ENCODE data around the gene SERPINA6.
"Not testable (repeated sequence)": the region's sequence is repeated elsewhere in the genome, so short reads cannot be mapped to it uniquely, and the experiment has no call there.

The SERPINA6 gene

DNA sequence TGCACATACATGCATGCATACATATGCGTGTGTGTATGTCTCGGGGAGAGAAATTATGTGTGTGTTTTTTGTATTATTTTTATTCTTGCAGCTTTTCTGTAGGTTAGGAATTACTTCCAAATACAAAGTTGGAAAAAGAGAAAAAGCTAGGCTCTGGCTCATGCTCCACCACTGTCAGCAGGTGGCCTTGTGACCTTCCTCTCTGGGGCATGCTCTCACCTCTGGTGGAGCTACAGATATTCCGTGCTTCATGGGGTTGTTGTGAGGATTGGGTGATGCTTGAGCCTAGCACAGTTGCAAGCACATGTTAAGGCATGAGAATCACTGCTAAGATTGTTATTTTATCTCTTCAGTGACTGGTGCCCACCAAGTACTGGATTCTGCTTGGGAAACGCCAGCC lies 6.7 kb upstream of the SERPINA6 start:
- in situ Hi-C loops (cut with HindIII; ENCODE audit: low sequenced_read_pairs), result no loop called here

DNA sequence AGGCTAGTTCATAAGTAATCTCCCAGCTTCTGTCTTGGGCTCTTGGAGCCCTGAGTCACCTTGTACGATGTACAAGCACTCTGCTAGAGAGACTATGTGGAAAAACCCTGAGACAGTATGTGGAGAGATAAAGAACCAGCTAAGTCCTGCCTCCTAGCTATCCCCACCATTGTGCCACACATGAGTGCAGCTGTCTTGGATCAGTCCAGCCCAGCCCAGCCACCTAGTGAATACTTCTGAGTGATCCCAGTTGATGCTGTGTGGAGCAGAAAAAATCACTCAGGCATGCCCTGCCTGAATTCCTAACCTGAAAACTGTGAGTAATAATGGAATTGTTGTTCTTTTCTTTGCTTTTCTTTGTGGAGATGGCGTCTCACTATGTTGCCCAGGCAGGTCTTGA lies 5.1 kb upstream of the SERPINA6 start:
- in situ Hi-C loops (cut with HindIII; ENCODE audit: low sequenced_read_pairs), result no loop called here

DNA sequence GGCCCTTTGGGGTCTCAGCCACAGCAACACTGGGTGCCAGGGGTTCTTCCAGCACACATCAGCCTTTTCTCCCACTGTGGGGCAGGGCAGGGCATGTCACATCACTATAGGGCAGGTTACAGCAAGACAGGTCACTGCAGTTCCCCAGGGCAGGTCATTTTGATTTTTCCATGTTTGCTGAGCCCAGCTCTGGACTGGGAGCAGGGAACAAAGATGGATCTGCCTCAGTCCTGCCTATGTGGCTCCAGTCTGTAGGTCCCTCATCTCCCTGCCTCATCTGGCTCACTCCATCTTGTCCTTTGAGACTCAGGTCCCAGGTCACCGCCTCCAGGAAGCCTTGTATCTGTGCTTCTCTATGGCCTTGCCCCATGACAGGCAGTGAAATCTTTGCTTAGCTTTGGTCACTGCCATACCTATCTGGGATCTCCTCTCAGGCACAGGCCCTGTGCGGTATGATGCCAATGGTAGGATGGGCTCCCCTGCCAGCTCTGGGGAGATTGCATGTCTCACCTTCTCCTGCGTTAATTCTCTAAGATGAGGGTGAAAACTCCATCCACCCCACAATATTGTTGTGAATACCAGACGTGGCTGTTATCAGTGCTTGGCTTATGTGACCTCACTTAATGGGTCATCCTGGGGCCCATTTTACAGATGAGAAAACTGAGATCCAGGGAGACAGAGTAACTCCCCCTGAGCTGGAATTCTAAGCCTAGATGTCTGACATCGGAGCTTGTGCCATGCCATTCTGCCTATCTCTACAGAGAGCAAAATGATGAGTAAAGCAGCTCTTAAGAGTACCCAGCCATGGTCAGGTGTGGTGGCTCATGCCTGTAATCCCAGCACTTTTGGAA lies 1.5 kb downstream of the SERPINA6 start:
- in situ Hi-C loops (cut with HindIII; ENCODE audit: low sequenced_read_pairs), result no loop called here

DNA sequence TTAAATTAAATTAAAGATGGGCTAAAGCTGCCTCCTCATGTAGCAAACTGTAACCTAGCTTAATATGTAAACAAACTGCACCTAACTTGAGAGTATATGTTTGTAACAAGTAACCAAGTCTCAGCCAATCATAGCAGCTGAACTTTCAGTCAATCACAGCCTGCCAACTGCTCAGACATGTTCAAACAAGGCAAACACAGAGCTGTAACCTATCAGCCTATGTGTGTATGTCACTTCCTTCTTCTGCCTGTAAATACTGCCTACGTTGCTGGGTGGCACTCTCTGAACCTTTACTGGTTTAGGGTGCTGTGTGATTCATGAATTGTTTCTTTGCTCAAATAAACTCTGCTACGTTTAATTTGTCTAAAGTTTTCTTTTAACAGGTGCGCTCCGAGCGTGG lies 2.9 kb downstream of the SERPINA6 start:
- in situ Hi-C loops (cut with HindIII; ENCODE audit: low sequenced_read_pairs), result no loop called here

DNA sequence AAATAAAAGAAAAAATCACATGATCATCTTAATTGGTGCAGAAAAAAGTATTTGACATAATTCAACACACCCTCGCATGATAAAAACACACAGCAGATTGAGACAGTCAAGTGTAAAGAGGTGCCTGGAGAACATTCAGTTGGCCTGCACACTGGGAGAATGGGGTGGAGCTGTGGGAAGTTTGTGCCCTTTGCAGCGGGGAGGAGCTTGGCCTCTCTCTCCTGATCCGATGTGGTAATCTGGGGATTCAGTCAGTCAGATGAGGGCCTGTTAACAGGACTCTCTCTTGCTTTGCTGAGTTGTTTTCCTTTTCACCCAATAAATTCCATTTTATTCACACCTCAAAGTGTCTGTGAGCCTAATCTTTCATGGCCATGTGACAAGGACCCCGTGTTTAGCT lies 5.9 kb downstream of the SERPINA6 start:
- in situ Hi-C loops (cut with HindIII; ENCODE audit: low sequenced_read_pairs), result no loop called here

DNA sequence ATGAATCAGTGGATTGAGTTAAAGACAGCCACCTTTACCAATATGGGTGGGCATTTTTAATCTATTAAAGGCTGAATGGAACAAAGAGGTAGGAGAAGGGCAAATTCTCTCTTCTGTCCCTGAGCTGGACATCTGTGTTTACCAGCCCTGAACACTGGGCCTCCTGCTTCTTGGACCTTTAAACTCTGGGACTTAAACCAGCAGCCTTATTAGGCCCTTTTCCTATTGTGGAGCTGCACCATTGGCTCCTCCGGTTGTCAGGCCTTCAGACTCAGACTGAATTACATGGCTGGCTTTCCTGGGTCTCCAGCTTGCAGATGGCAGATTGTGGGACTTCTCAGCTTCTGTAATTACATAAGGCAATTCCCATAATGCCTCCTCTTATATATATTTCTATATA lies 6.4 kb downstream of the SERPINA6 start:
- in situ Hi-C loops (cut with HindIII; ENCODE audit: low sequenced_read_pairs), result no loop called here

DNA sequence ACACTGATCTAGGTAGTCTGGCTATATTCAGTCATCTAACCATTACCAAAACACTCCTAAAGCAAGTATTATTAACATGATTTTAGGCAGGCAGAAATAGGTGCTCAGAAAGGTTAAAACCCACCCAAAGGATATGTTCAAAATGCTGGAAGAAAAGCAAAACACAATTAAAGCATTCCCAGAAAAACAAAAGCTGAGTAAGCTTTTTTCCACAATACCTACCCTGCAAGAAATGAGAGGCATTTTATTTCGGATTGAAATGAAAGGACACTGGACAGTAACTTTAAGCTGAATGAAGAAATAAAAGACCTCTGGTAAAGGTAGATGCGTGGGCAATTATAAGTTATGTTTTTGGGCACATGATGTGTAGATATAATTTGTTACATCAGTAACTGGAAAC lies 8.2 kb downstream of the SERPINA6 start:
- in situ Hi-C loops (cut with HindIII; ENCODE audit: low sequenced_read_pairs), result no loop called here

DNA sequence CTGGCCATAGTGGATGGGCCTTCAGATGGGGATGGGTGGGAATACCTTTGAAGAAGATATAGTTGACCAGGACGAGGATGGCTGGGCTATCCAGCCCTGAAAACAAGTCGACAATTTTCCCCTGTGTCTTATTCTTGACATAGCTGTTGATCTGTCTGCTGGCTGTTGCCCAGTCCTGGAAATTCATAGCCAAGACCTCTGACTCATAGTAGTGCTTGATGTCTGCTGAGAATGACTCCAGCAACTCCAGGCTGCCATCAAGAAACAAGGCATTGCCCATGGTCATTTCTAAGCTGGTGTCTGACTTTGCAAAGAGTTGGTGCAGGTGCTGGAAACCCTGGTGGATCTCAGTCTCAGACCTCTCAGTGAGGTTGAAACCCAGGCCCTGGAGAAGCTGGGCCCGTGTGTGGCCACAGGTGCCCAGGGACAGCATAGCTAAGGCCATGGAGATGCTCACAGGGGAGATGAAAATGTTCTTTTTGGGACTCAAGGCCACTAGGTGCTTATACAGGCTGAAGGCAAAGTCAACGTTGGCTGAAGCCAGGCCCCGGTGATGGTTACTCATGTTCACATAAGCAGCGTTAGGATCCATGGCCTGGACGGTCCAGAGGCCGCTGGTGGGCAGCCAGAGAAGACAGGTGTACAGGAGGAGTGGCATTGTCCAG lies 9.0 kb downstream of the SERPINA6 start:
- in situ Hi-C loops (cut with HindIII; ENCODE audit: low sequenced_read_pairs), result no loop called here

DNA sequence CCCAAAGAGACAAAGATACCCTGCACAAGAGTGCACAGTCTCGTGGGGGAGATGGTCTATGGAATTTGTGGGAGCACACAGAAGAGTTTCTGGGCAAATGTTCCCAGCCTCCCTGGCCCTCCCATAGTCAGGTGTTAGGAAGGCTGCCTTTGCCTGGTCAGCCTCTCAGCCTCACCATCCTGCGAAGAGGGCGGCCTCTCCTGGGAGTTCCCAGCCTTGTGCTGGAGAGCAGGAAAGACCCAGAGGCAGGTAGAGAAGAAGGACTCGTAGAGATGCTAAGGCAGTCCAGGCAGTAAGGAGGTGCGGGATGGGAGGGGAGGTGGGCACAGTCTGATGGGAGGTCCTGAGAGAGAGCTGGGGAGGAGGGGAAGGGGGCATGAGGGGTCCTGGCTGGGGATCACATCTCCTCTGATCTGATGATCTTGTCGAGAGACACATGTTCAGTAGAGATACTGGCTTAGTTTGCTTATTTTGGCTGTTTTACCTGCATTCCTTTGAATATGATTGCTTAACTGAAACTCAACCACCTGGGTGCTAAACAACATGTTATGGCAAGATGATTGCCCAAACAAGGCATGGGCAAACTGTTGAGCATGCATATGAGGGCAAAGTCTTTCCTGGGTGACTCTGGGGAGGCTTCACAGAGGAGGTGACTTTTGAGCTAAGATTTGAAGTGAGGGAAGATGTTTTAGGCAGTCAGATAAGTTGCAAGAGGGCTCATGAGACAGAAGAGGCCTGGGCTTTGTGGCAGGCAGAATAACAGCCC lies 10.5 kb downstream of the SERPINA6 start:
- in situ Hi-C loops (cut with HindIII; ENCODE audit: low sequenced_read_pairs), result no loop called here

DNA sequence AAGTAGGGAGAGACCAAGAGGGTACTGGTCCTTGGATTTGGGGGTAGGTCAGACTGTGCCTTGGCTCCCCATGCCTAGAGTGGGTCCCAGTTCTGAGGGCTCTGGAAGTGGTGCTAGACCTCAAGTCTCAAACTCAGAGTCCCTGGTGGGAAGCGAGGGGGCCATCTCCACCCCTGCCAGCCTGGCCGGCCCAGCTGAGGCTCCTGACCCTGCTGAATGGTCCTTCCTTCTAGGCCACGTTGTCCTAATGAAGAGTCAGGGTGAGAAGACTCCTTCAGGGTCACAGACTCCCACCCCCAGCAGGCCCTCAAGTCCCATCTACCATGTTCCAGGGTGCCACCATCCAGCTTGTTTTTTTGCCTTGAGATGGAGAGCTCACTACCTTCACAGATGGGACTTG lies 12.9 kb downstream of the SERPINA6 start:
- in situ Hi-C loops (cut with HindIII; ENCODE audit: low sequenced_read_pairs), result no loop called here

DNA sequence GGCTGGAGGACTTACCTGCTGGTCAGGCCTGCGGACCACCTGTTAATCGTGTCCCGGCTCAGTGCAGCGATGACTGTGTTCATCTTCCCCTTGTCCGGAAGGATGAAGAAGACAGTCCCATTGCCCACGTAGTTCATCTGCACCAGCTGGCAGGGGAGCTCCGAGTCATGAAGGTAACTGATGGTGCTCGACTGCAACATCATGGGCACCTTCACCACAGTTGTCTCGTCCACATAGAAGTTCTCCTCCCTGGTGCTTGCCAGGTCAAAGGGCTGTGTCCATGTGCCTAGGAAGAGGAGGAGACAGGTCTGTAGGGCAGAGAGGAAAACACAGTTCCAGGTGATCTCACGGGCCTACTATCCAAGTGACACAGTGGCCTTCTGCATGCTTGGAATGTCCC lies 13.4 kb downstream of the SERPINA6 start:
- in situ Hi-C loops (cut with HindIII; ENCODE audit: low sequenced_read_pairs), result no loop called here

DNA sequence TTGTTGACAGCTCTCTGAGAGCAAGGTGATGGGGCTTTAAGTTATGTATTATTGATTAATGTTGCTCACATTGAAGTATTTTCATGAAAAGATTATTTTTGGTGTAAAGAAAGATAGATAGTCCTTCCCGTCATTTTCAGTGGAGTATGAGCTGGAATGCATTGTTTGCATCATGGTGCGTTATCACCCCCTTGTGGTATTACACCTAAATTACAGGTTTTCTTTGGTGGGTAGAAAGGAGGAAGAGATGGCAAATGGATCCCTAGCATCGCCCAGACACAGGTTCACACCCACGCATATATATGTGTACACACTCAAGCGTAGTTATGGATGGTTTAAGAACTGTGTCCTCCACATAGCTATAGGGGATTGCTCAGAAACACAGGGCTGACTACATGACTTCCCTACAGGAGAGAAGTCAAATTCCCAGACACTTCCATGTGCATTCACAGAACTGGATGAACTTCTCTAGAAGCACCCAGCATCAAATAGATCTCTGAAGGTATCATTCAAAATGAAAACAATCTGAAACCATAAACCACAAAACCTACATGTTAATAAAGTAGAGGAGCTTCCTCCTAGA lies 15.6 kb downstream of the SERPINA6 start:
- in situ Hi-C loops (cut with HindIII; ENCODE audit: low sequenced_read_pairs), result no loop called here

DNA sequence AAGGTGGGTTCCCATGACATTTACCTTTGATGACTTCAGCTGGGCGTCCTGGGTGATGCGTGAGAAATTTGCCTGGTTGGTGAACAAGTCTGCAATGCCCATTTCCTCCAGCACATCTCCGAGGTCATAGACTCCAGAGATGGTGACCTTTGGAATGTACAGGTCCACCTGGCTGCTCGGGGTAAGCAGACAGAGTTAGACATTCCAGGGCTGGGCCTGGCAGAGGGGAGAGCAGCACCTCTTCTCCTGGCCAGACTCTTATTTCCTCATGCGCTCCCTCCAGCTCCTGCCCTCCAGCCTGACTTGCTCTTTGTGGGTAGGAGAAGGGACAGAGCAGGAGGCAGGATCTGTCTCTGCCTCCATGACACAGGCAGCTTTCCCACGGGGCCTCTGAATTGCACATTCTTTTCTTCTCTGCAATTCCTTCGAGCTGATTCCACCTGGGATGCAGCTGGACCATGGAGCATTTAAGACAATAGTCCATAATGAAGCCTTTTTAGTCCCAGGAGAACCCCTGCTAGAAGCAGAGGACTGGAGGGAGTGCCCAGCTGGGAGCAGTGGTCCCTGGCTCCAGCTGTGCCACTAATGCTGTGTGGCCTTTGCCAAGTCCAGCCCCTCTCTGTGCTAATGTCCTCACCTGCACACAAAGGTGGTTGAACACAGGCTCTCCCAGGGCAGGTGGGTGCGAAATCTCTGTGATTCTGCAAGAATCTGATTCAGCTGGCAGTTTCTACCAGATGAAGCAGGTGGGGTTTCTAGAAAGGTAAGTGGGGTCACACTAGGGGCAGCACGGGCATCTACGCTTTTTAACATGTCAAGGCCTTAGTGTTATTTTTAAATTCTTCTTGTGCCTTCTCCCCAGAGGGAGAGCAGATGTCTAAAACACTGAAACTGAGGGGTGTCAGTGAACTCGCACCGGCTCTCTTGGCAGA lies 16.8 kb downstream of the SERPINA6 start:
- in situ Hi-C loops (cut with HindIII; ENCODE audit: low sequenced_read_pairs), result no loop called here

DNA sequence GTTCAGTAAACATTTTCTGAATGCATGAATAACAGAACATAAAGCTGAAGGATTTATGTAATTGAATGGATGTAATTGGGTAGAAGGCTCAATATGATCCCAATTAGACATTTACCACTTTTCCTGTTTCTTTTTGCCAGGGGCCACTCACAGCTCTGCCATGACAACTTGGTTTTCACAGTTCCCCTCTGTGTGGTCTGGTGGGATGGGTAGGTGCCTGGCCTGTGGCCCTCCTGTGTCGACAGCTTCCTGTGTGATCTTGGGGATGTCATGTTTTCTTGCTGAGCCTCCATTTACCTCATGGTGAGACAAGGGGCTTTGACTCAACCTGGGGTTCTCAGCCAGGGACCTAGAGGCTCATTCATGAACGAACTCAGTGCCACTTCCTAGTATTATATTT lies 17.5 kb downstream of the SERPINA6 start:
- in situ Hi-C loops (cut with HindIII; ENCODE audit: low sequenced_read_pairs), result no loop called here

DNA sequence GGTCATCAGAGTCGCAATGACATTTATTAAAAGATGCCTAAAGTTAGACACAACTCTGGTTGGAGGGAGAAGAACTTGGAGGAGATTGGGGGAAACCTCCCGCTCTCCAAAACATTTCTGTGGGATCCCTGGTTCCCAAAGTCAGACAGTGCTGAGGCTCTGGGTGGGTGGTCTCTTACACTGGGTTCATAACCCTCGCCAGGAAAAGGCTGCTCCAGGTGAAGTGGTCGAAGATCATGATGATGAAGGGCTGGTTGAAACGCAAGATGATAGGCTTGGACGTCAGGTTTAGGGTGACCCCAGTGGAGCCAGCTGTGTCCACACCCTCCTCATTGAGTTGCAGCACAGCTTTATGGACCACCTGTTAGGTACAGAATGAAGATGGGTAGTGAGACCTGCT lies 18.9 kb downstream of the SERPINA6 start:
- in situ Hi-C loops (cut with HindIII; ENCODE audit: low sequenced_read_pairs), result no loop called here

DNA sequence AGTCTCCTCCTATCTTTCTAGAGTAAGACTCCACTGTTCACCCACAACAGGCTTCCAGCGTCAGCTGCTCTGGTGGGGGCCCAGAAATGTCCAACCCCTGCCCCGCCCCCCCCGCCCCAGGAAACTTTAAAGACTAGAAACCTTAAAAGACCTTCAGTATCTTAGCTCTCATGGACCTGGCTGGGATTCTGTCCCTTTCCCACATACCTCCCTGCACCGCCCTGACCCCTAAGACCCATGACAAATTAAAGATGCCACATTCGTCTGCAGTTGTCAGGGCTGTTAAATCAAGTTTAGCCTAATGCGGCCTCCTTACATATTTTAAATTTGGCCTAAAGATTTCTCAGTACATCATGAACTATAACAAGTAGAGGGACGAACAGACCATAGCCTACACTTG lies 20.0 kb downstream of the SERPINA6 start:
- in situ Hi-C loops (cut with HindIII; ENCODE audit: low sequenced_read_pairs), result no loop called here

DNA sequence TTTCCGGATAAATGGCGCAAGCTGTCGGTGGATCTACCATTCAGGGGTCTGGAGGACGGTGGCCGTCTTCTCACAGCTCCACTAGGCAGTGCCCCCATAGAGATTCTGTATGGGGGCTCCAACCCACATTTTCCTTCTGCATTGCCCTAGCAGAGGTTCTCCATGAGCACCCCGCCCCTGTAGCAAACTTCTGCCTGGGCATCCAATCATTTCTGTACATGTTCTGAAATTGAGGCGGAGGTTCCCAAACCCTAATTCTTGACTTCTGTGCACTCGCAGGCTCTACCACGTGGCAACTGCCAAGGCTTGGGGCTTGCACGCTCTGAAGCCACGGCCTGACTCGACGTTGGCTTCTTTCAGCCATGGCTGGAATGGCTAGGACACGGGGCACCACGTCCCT lies 25.0 kb downstream of the SERPINA6 start:
- in situ Hi-C loops (cut with HindIII; ENCODE audit: low sequenced_read_pairs), result no loop called here

DNA sequence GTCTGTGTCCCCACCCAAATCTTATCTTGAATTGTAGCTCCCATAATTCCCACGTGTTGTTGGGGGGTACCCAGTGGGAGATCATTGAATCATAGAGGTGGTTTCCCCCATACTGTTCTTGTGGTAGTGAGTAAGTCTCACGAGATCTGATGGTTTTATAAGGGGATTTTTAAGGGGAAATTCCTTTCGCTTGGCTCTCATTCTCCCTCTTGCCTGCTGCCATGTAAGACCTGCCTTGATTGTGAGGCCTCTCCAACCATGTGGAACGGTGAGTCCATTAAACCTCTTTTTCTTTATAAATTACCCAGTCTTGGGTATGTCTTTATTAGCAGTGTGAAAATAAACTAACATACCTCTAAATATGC lies 27.0 kb downstream of the SERPINA6 start:
- in situ Hi-C loops (cut with HindIII; ENCODE audit: low sequenced_read_pairs), result not testable (repeated sequence)

DNA sequence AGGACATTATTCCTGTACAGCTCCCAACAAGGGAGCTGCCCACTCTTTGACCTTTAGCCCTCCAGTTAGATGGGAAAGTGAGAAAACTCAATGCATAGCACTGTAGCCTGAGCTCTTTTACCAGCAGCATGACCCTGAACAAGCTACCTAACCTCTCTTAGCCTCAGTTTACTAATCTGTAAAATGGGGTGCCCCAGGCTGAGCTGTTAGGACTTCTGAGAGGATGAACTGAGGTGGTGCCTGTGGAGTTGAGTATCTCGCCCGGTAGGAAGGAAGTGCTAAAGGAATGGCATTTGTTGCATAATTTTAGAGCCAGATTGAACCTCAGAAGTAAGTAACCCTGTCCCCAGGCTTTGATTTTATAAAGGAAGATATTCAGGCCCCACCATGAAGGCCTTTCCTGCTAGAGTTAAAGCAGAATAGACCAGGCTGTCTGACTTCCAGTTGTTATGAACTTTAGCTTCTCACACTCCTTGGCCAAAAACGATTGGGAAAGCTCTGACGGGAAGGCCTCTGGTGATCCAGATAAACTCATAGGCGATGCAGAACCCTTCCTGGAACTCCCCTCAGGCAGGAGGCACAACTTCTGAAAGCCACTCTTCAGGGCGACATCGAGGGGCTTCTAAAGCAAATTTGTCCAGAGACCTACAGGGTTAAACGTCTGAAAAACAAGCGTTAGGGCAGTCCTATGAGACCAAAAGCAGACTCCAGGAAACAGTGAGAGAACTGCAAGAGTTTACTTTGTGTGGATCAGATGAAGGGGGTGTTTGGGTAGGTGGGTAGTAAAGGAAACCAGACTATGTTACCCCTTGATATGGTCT lies 27.6 kb downstream of the SERPINA6 start:
- in situ Hi-C loops (cut with HindIII; ENCODE audit: low sequenced_read_pairs), result no loop called here

DNA sequence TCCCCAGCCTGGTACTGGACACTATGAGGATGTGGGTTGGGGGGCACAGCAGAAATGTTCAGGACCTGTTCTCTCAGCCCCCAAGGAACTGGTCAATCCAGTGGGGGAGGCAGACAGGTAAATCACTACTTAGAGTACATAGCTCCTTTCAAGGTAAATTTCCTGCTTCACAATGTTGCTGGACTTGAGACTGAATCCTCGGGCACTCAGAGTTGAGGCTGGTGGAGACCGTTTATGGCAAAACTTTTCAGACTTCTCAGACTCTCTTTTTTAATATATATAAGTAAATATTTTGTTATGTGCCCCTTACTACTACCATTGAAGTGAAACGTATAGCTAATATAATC lies 29.6 kb downstream of the SERPINA6 start:
- in situ Hi-C loops (cut with HindIII; ENCODE audit: low sequenced_read_pairs), result no loop called here

All from DLD1 (cell line).